GM12878 (cell line): ENCODE data around the gene BRD1. TPM values are rescaled to one million over a fixed set of nuclear protein-coding genes. Genes with fewer than 3 reads are reported as not detected.

Experiments
- ATAC-seq: fragments of 200-7000 bp; cut with Tn5 transposase; 3 replicates; pipeline ENCODE4 v1.9.1; 2020; ENCODE audit warnings: mild to moderate bottlenecking, moderate library complexity
- BruUV-seq: library from RNA; stranded (reverse); fragments of 400-500 nt; replicated peaks from 2 replicates; lab custom pipeline; 2021; lab: Mats Ljungman, UMichigan
- CTCF ChIA-PET: fragments of 300-600 bp; sonication (Branson Sonifier 250); formaldehyde crosslinking; extraction: SDS; loops from one replicate; lab custom pipeline; 2021; ENCODE audit warnings: inconsistent platforms; lab: Yijun Ruan, JAX
- POLR2A ChIA-PET: fragments of 350-600 bp; formaldehyde crosslinking; extraction: SDS; loops from one replicate; lab custom pipeline; 2021; ENCODE audit warnings: inconsistent platforms; lab: Charles Lee
- RAD21 ChIA-PET: fragments of 300-600 bp; sonication (Branson Sonifier 250); formaldehyde crosslinking; loops from one replicate; lab custom pipeline; 2023; ENCODE audit warnings: antibody characterized with exemption; ENCODE audit not compliant: unreplicated experiment; lab: Charles Lee
- SMC1A ChIA-PET: fragments of 300-600 bp; sonication (Branson Sonifier 250); formaldehyde crosslinking; loops from one replicate; lab custom pipeline; 2023; ENCODE audit not compliant: unreplicated experiment, uncharacterized antibody; lab: Charles Lee
- DNase-seq: peaks from one replicate; pipeline ENCODE4 v3.0.0-alpha.2; 2011; ENCODE audit warnings: low read depth, low spot score
- FAIRE-seq: peaks from 3 replicates; lab custom pipeline; 2011; peaks lifted over from hg19 to GRCh38; lab: Jason Lieb, UNC
- H2AFZ ChIP-seq: 2 replicates; pipeline ENCODE4 v1.6.0; 2011; ENCODE audit warnings: low read depth, low read length, control low read depth; ENCODE audit not compliant: control insufficient read depth
- H3K27ac ChIP-seq: 2 replicates; pipeline ENCODE4 v1.5.1; 2011; ENCODE audit warnings: control low read depth; ENCODE audit not compliant: control insufficient read depth, insufficient read depth
- H3K27me3 ChIP-seq, 2 experiments: replicated peaks in 1 of 2; 2 replicates each; pipeline versions ENCODE4 v1.6.0 to v1.6.1; 2011; ENCODE audit warnings: low read length in 1 of 2; ENCODE audit not compliant: control insufficient read depth in 2 of 2, insufficient read depth in 2 of 2
- H3K36me3 ChIP-seq, 2 experiments: 2 replicates each; pipeline ENCODE4 v1.5.1; 2011; ENCODE audit warnings: low read length in 1 of 2; ENCODE audit not compliant: control insufficient read depth in 2 of 2, insufficient read depth in 2 of 2
- H3K4me1 ChIP-seq: 2 replicates; pipeline ENCODE4 v1.6.1; 2011; ENCODE audit warnings: mild to moderate bottlenecking, low read length, moderate library complexity, mixed read lengths; ENCODE audit not compliant: control insufficient read depth, insufficient read depth
- H3K4me2 ChIP-seq: 2 replicates; pipeline ENCODE4 v1.6.0; 2011; ENCODE audit warnings: control low read depth; ENCODE audit not compliant: control insufficient read depth, insufficient read depth
- H3K4me3 ChIP-seq: fragments of 200-600 bp; sonication (generic); 2 replicates; pipeline ENCODE4 v1.5.1; 2016
- H3K79me2 ChIP-seq: 2 replicates; pipeline ENCODE4 v1.6.0; 2011; ENCODE audit warnings: low read length; ENCODE audit not compliant: control insufficient read depth, insufficient read depth
- H3K9ac ChIP-seq: 2 replicates; pipeline ENCODE4 v1.8.0; 2011; ENCODE audit warnings: low read length, control low read depth, mixed read lengths; ENCODE audit not compliant: control insufficient read depth, insufficient read depth
- H3K9me3 ChIP-seq: replicated peaks from 3 replicates; pipeline ENCODE4 v1.5.1; 2011; ENCODE audit warnings: mild to moderate bottlenecking, low read length; ENCODE audit not compliant: control insufficient read depth, insufficient read depth
- H4K20me1 ChIP-seq: 2 replicates; pipeline ENCODE4 v1.6.0; 2011; ENCODE audit not compliant: control insufficient read depth, insufficient read depth
- BHLHE40 ChIP-seq, 2 experiments: fragments of 450-650 bp in 1 of 2; IDR thresholded peaks; 2 replicates each; pipeline ENCODE4 v1.6.1; 2011 to 2017; ENCODE audit warnings: low read depth in 2 of 2, borderline replicate concordance in 1 of 2, improper control_type of control experiment in 1 of 2, low read length in 1 of 2, mild to moderate bottlenecking in 1 of 2
- CBX5 ChIP-seq: sonication (generic); IDR thresholded peaks from 2 replicates; pipeline ENCODE4 v1.6.1; 2016; ENCODE audit warnings: low read depth, moderate library complexity, mild to moderate bottlenecking, inconsistent platforms
- CHD2 ChIP-seq: IDR thresholded peaks from 2 replicates; pipeline ENCODE4 v1.6.1; 2011; ENCODE audit warnings: low read depth, low read length, improper control_type of control experiment, borderline replicate concordance
- IKZF2 ChIP-seq, 2 experiments: fragments of 450-650 bp; IDR thresholded peaks; 2 replicates each; pipeline ENCODE4 v1.6.1; 2017; ENCODE audit warnings: mild to moderate bottlenecking in 2 of 2, moderate library complexity in 2 of 2
- NFXL1 ChIP-seq: fragments of 450-650 bp; IDR thresholded peaks from 2 replicates; pipeline ENCODE4 v1.6.1; 2017; ENCODE audit warnings: antibody characterized with exemption, mild to moderate bottlenecking, borderline replicate concordance
- PKNOX1 ChIP-seq: fragments of 450-650 bp; IDR thresholded peaks from 2 replicates; pipeline ENCODE4 v1.6.1; 2016; ENCODE audit warnings: mild to moderate bottlenecking
- RELA ChIP-seq: fragments of 450-650 bp; IDR thresholded peaks from 2 replicates; pipeline ENCODE4 v1.8.0; 2014; ENCODE audit warnings: borderline replicate concordance; ENCODE audit not compliant: partially characterized antibody
- SKIL ChIP-seq: fragments of 450-650 bp; IDR thresholded peaks from 2 replicates; pipeline ENCODE4 v1.6.1; 2017; ENCODE audit warnings: mild to moderate bottlenecking, low read depth, inconsistent platforms; ENCODE audit not compliant: poor library complexity, severe bottlenecking
- WGBS: methylation state at CpG from one replicate; pipeline ENCODE4 v1.1.6; 2016; ENCODE audit warnings: low lambda C conversion rate; ENCODE audit not compliant: insufficient replicate concordance, insufficient coverage; ENCODE audit errors: missing lambda C conversion rate; 5-methylcytosine and 5-hydroxymethylcytosine counted together
- in situ Hi-C: fragments of 300-500 bp; cut with MboI; formaldehyde crosslinking; loops from 9 replicates; pipeline ENCODE4 v1.14.3; 2018; ENCODE audit warnings: mixed read lengths
- intact Hi-C: fragments of 100-400 bp; cut with micrococcal nuclease; formaldehyde crosslinking; loops from one replicate; pipeline ENCODE4 v1.14.2; 2022; ENCODE audit not compliant: unreplicated experiment
- polyA plus RNA-seq, 11 experiments: library from polyadenylated mRNA; depleted of rRNA in 4 of 11; unstranded in 6 of 11; stranded (reverse) in 5 of 11; fragments of >200 nt; fragmentation: Nextera tagmentation in 4 of 11; fragmentation: Illumina TruSeq in 1 of 11; extraction: Ambion mirVana in 4 of 11; extraction: Trizol in 1 of 11; gene quantifications; 1 replicate in 1 of 11; 2 replicates in 10 of 11; pipeline versions ENCODE4 v1.2.1 to v1.2.3, GENCODE V29; 2011 to 2016; ENCODE audit warnings: inconsistent platforms in 2 of 11, missing spikeins in 2 of 11, low read depth in 1 of 11
- total RNA-seq, 4 experiments: library from RNA; depleted of rRNA in 3 of 4; stranded (reverse); fragments of >200 nt in 3 of 4; fragmentation: Illumina TruSeq in 1 of 4; extraction: Trizol in 1 of 4; gene quantifications; 2 replicates each; pipeline versions ENCODE4 v1.2.1 to v1.2.3, GENCODE V29; 2013 to 2021

Gene BRD1
- total and polyA plus RNA-seq, 10 of the 15 experiments (the other 5 are each of a cell fraction or from before 2014, with no cell fraction given) = 0.90 to 26.4 (median 7.1) TPM

- 21% methylated on average over 11 of the region's 11 CpGs for WGBS
- H3K79me2 ChIP-seq = no peaks in the 10 kb centered on the region
- BruUV-seq = no TSS peak
- ChIA-PET SMC1A (no interaction called here), RAD21 (no interaction called here), CTCF (no interaction called here), POLR2A (no interaction called here)
- H2AFZ ChIP-seq = no peak overlapping the region
- no peak overlapping the region for H3K9ac ChIP-seq
- no peaks in the 10 kb centered on the region; the same call in 2 of the 3 replicates for H3K9me3 ChIP-seq
- no peaks in the 10 kb centered on the region; a peak in 1 of 4 replicates for H3K27me3 ChIP-seq
- H4K20me1 ChIP-seq = no peaks in the 10 kb centered on the region
- in situ Hi-C loops = no loop called here
- DNase-seq = no peak
- no peaks in the 10 kb centered on the region for H3K36me3 ChIP-seq
- no peak overlapping the region for H3K4me3 ChIP-seq
- FAIRE-seq = no peak
- intact Hi-C loops = no loop called here
- TF ChIP-seq PKNOX1 (no peak), SKIL (no peak), IKZF2 (IDR thresholded peaks at IDR 0.05) (no peak), RELA (no peak), CHD2 (no peak), CBX5 (no peak), BHLHE40 (IDR thresholded peaks at IDR 0.05; ENCODE audit: borderline replicate concordance in 1 of 2, low read depth in 2 of 2, low read length in 1 of 2) (no peak), NFXL1 (no peak)
- ATAC-seq = no peak
- no peak overlapping the region for H3K27ac ChIP-seq
- no peaks in the 10 kb centered on the region for H3K4me1 ChIP-seq
- H3K4me2 ChIP-seq = no peak overlapping the region
Observed at GRCh38 chr22:49734390-49734789, 93.3 kb downstream of the BRD1 start.
